HEK293 (cell line): ENCODE data around the gene TXNRD3.

Source experiments
- CTCF ChIA-PET: fragments of 350-600 bp; formaldehyde crosslinking; extraction: SDS; loops from one replicate; lab custom pipeline; 2021; ENCODE audit warnings: antibody characterized with exemption; lab: Yijun Ruan, JAX
- POLR2A ChIA-PET: fragments of 300-600 bp; formaldehyde crosslinking; extraction: SDS; loops from one replicate; lab custom pipeline; 2020; ENCODE audit warnings: antibody characterized with exemption, inconsistent platforms; lab: Yijun Ruan, JAX
- H3K27ac ChIP-seq: fragments of 200-500 bp; sonication (Bioruptor generic); 2 replicates; pipeline ENCODE4 v1.5.1; 2014; ENCODE audit warnings: low read depth, low read length, control low read depth, inconsistent platforms; ENCODE audit errors: extremely low read depth
- H3K36me3 ChIP-seq, 2 experiments: fragments of 200-500 bp in 1 of 2; sonication (Bioruptor generic) in 1 of 2; 1 replicate in 1 of 2; 2 replicates in 1 of 2; pipeline ENCODE4 v1.5.1; 2014 to 2017; ENCODE audit warnings: inconsistent platforms in 2 of 2, low read length in 2 of 2; ENCODE audit not compliant: control insufficient read depth in 2 of 2, insufficient read depth in 1 of 2
- H3K4me1 ChIP-seq: fragments of 200-500 bp; sonication (Bioruptor generic); 2 replicates; pipeline ENCODE4 v1.5.1; 2014; ENCODE audit warnings: mild to moderate bottlenecking, low read length, inconsistent platforms; ENCODE audit not compliant: control insufficient read depth, insufficient read depth
- H3K4me3 ChIP-seq: 2 replicates; pipeline ENCODE4 v1.5.1; 2011; ENCODE audit warnings: low read depth, mild to moderate bottlenecking, control low read depth, low read length, moderate library complexity
- H3K9me3 ChIP-seq: fragments of 200-500 bp; sonication (Bioruptor generic); 2 replicates; pipeline ENCODE4 v1.5.1; 2014; ENCODE audit warnings: low read depth, low read length, inconsistent platforms; ENCODE audit not compliant: control insufficient read depth, insufficient read depth
- GFI1B ChIP-seq: fragments of 450-650 bp; formaldehyde crosslinking; IDR thresholded peaks from 2 replicates; pipeline ENCODE4 v1.5.1; 2016; ENCODE audit warnings: missing biosample characterization, missing genetic modification characterization
- GLI4 ChIP-seq: fragments of 450-650 bp; formaldehyde crosslinking; IDR thresholded peaks from 2 replicates; pipeline ENCODE4 v1.5.1; 2016; ENCODE audit warnings: missing biosample characterization, missing genetic modification characterization
- REPIN1 ChIP-seq: fragments of 450-650 bp; formaldehyde crosslinking; IDR thresholded peaks from 2 replicates; pipeline ENCODE4 v1.5.1; 2017; ENCODE audit warnings: missing biosample characterization, missing genetic modification characterization, low read depth
- ZNF169 ChIP-seq: fragments of 450-650 bp; formaldehyde crosslinking; IDR thresholded peaks from 2 replicates; pipeline ENCODE4 v1.5.1; 2016; ENCODE audit warnings: missing biosample characterization, missing genetic modification characterization
- ZNF239 ChIP-seq: fragments of 450-650 bp; formaldehyde crosslinking; IDR thresholded peaks from 2 replicates; pipeline ENCODE4 v1.5.1; 2016; ENCODE audit warnings: missing biosample characterization, missing genetic modification characterization
- ZNF266 ChIP-seq: fragments of 450-650 bp; formaldehyde crosslinking; IDR thresholded peaks from 2 replicates; pipeline ENCODE4 v1.5.1; 2016; ENCODE audit warnings: missing biosample characterization, missing genetic modification characterization, low read depth
- ZNF335 ChIP-seq: fragments of 450-650 bp; formaldehyde crosslinking; conservative IDR thresholded peaks from 2 replicates; pipeline ENCODE4 v1.5.1; 2016; ENCODE audit warnings: missing biosample characterization, missing genetic modification characterization
- ZNF416 ChIP-seq: fragments of 450-650 bp; formaldehyde crosslinking; IDR thresholded peaks from 2 replicates; pipeline ENCODE4 v1.5.1; 2016; ENCODE audit warnings: missing biosample characterization, missing genetic modification characterization
- ZNF433 ChIP-seq: fragments of 450-650 bp; formaldehyde crosslinking; IDR thresholded peaks from 2 replicates; pipeline ENCODE4 v1.5.1; 2016; ENCODE audit warnings: missing biosample characterization, missing genetic modification characterization, low read depth
- ZNF473 ChIP-seq: fragments of 450-650 bp; formaldehyde crosslinking; IDR thresholded peaks from 2 replicates; pipeline ENCODE4 v1.5.1; 2017; ENCODE audit warnings: missing biosample characterization, missing genetic modification characterization
- ZNF48 ChIP-seq: fragments of 450-650 bp; formaldehyde crosslinking; IDR thresholded peaks from 2 replicates; pipeline ENCODE4 v1.5.1; 2016; ENCODE audit warnings: missing biosample characterization, missing genetic modification characterization
- ZNF548 ChIP-seq: fragments of 450-650 bp; formaldehyde crosslinking; IDR thresholded peaks from 2 replicates; pipeline ENCODE4 v1.5.1; 2016; ENCODE audit warnings: missing biosample characterization, missing genetic modification characterization
- ZNF555 ChIP-seq: fragments of 450-650 bp; formaldehyde crosslinking; conservative IDR thresholded peaks from 2 replicates; pipeline ENCODE4 v1.5.1; 2017; ENCODE audit warnings: missing biosample characterization, mild to moderate bottlenecking, missing genetic modification characterization, inconsistent platforms
- ZNF560 ChIP-seq: fragments of 450-650 bp; formaldehyde crosslinking; IDR thresholded peaks from 2 replicates; pipeline ENCODE4 v1.5.1; 2017; ENCODE audit warnings: missing biosample characterization, missing genetic modification characterization, borderline replicate concordance
- ZNF623 ChIP-seq: fragments of 450-650 bp; formaldehyde crosslinking; IDR thresholded peaks from 2 replicates; pipeline ENCODE4 v1.5.1; 2016; ENCODE audit warnings: missing biosample characterization, missing genetic modification characterization
- ZNF677 ChIP-seq: fragments of 450-650 bp; IDR thresholded peaks from 2 replicates; pipeline ENCODE4 v1.5.0; 2018; ENCODE audit warnings: missing biosample characterization, mild to moderate bottlenecking, missing genetic modification characterization, moderate library complexity
- ZNF76 ChIP-seq: fragments of 450-650 bp; formaldehyde crosslinking; IDR thresholded peaks from 2 replicates; pipeline ENCODE4; 2016; ENCODE audit warnings: low read depth, missing biosample characterization, missing genetic modification characterization, borderline replicate concordance
- ZSCAN23 ChIP-seq: fragments of 450-650 bp; formaldehyde crosslinking; IDR thresholded peaks from 2 replicates; pipeline ENCODE4 v1.5.1; 2016; ENCODE audit warnings: missing biosample characterization, missing genetic modification characterization
- ZSCAN30 ChIP-seq: fragments of 450-650 bp; IDR thresholded peaks from 2 replicates; pipeline ENCODE4 v1.5.1; 2018; ENCODE audit warnings: missing biosample characterization, mild to moderate bottlenecking, missing genetic modification characterization, moderate library complexity
- TF ChIP-seq, protein P1 (sequence below): fragments of 450-650 bp; formaldehyde crosslinking; conservative IDR thresholded peaks from 2 replicates; pipeline ENCODE4 v1.5.1; 2016; ENCODE audit warnings: low read depth, missing biosample characterization, missing genetic modification characterization
- TF ChIP-seq, protein P2 (sequence below): fragments of 450-650 bp; IDR thresholded peaks from 2 replicates; pipeline ENCODE4 v1.5.1; 2018; ENCODE audit warnings: missing biosample characterization, mild to moderate bottlenecking, missing genetic modification characterization

TXNRD3 gene

GRCh38 chr3:126558336-126559071, 96.4 kb downstream of the TXNRD3 start, which contains the start of gene C3orf22:
TSS of gene C3orf22 (minus strand) at chr3:126558932. CDS start at chr3:126553390, 5,542 bp downstream.
- ChIA-PET POLR2A (no interaction called here), CTCF (interaction anchor here (0.5 to 0.6 kb wide), 2 partner anchors 65 to 104 kb away, joined by 3 read pairs; no protein-coding TSS in a partner anchor)
- no peaks in the 10 kb centered on the region for H3K4me1 ChIP-seq
- TF ChIP-seq ZNF48, result no peak
- TF ChIP-seq, protein P1, sequence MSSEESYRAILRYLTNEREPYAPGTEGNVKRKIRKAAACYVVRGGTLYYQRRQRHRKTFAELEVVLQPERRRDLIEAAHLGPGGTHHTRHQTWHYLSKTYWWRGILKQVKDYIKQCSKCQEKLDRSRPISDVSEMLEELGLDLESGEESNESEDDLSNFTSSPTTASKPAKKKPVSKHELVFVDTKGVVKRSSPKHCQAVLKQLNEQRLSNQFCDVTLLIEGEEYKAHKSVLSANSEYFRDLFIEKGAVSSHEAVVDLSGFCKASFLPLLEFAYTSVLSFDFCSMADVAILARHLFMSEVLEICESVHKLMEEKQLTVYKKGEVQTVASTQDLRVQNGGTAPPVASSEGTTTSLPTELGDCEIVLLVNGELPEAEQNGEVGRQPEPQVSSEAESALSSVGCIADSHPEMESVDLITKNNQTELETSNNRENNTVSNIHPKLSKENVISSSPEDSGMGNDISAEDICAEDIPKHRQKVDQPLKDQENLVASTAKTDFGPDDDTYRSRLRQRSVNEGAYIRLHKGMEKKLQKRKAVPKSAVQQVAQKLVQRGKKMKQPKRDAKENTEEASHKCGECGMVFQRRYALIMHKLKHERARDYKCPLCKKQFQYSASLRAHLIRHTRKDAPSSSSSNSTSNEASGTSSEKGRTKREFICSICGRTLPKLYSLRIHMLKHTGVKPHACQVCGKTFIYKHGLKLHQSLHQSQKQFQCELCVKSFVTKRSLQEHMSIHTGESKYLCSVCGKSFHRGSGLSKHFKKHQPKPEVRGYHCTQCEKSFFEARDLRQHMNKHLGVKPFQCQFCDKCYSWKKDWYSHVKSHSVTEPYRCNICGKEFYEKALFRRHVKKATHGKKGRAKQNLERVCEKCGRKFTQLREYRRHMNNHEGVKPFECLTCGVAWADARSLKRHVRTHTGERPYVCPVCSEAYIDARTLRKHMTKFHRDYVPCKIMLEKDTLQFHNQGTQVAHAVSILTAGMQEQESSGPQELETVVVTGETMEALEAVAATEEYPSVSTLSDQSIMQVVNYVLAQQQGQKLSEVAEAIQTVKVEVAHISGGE (tag by site-specific recombination), result no peak
- no peak for TF ChIP-seq ZNF677 (tag by site-specific recombination)
- TF ChIP-seq ZNF266 (tag by site-specific recombination), result no peak
- no peak for TF ChIP-seq ZSCAN23 (tag by site-specific recombination)
- no peak for TF ChIP-seq ZNF335 (tag by site-specific recombination)
- TF ChIP-seq ZNF169 (tag by site-specific recombination), result no peak
- no peak for TF ChIP-seq ZNF623 (tag by site-specific recombination)
- TF ChIP-seq GLI4 (tag by site-specific recombination), result no peak
- no peak for TF ChIP-seq ZNF416 (tag by site-specific recombination)
- TF ChIP-seq ZNF239, result no peak
- TF ChIP-seq ZNF433 (tag by site-specific recombination), result no peak
- H3K27ac ChIP-seq, result no peak within 1 kb of the TSS
- no peak within 1 kb of the TSS for H3K4me3 ChIP-seq
- no peaks in the 10 kb centered on the region for H3K36me3 ChIP-seq
- no peaks in the 10 kb centered on the region for H3K9me3 ChIP-seq

- Histone ChIP-seq H3K9me3 (no peaks in the 10 kb centered on the region), H3K4me1 (no peaks in the 10 kb centered on the region)
- POLR2A ChIA-PET, result no interaction called here
- no peak for TF ChIP-seq ZNF239
- no peak for TF ChIP-seq ZNF560 (tag by site-specific recombination)
- TF ChIP-seq, protein P1 (tag by site-specific recombination), result no peak
- TF ChIP-seq ZNF473 (tag by site-specific recombination), result no peak
- TF ChIP-seq, protein P2, sequence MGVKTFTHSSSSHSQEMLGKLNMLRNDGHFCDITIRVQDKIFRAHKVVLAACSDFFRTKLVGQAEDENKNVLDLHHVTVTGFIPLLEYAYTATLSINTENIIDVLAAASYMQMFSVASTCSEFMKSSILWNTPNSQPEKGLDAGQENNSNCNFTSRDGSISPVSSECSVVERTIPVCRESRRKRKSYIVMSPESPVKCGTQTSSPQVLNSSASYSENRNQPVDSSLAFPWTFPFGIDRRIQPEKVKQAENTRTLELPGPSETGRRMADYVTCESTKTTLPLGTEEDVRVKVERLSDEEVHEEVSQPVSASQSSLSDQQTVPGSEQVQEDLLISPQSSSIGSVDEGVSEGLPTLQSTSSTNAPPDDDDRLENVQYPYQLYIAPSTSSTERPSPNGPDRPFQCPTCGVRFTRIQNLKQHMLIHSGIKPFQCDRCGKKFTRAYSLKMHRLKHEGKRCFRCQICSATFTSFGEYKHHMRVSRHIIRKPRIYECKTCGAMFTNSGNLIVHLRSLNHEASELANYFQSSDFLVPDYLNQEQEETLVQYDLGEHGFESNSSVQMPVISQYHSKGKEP (tag by site-specific recombination), result no peak
- no peak for TF ChIP-seq REPIN1
- TF ChIP-seq ZNF76, result no peak
- TF ChIP-seq GFI1B, result no peak
- TF ChIP-seq ZNF548, result no peak
- TF ChIP-seq ZSCAN30 (tag by site-specific recombination), result no peak
- TF ChIP-seq ZNF555, result no peak
- TF ChIP-seq, all 188 proteins: peak for 0
- no peak overlapping the region for H3K27ac ChIP-seq
- no peak overlapping the region for H3K4me3 ChIP-seq
- H3K36me3 ChIP-seq, result no peaks in the 10 kb centered on the region
- CTCF ChIA-PET, result no interaction called here
Measured at GRCh38 chr3:126557761-126558160, 97.2 kb downstream of the TXNRD3 start.
